ENCODE results near the gene RGS11.

Gene RGS11

GRCh38 chr16:249431-249830 is 26.3 kb downstream of the RGS11 start:
- in situ Hi-C loops (cut with HindIII; ENCODE audit: low sequenced_read_pairs): loop anchor here (5.0 kb wide), 2 partner anchors 38 to 52 kb away; no protein-coding TSS in a partner anchor
- H3K4me3 ChIP-seq (ENCODE audit: low read depth, low read length): no peak overlapping the region
- TF ChIP-seq CTCF (IDR thresholded peaks at IDR 0.05; ENCODE audit: low read depth, low read length, missing control alignments): no peak
- DNase-seq (ENCODE audit: low read depth): no peak

- in situ Hi-C loops (cut with HindIII; ENCODE audit: low sequenced_read_pairs): loop anchor here (5.0 kb wide), 2 partner anchors 40 to 50 kb away; no protein-coding TSS in a partner anchor
- TF ChIP-seq CTCF (IDR thresholded peaks at IDR 0.05; ENCODE audit: low read depth, low read length, missing control alignments): no peak
- H3K4me3 ChIP-seq (ENCODE audit: low read depth, low read length): no peak overlapping the region
- DNase-seq (ENCODE audit: low read depth): no peak
Observed at GRCh38 chr16:247027-247426, 28.7 kb downstream of the RGS11 start.

GRCh38 chr16:245105-245504 is 30.6 kb downstream of the RGS11 start:
- no peak for DNase-seq (ENCODE audit: low read depth)
- in situ Hi-C loops (cut with HindIII; ENCODE audit: low sequenced_read_pairs): loop anchor here (5.0 kb wide), 2 partner anchors 42 to 48 kb away; no protein-coding TSS in a partner anchor
- no peak for TF ChIP-seq CTCF (IDR thresholded peaks at IDR 0.05; ENCODE audit: low read depth, low read length, missing control alignments)
- H3K4me3 ChIP-seq (ENCODE audit: low read depth, low read length): no peak overlapping the region

GRCh38 chr16:243348-243747 is 32.4 kb downstream of the RGS11 start:
- no peak for DNase-seq (ENCODE audit: low read depth)
- no peak for TF ChIP-seq CTCF (IDR thresholded peaks at IDR 0.05; ENCODE audit: low read depth, low read length, missing control alignments)
- no peak overlapping the region for H3K4me3 ChIP-seq (ENCODE audit: low read depth, low read length)
- in situ Hi-C loops (cut with HindIII; ENCODE audit: low sequenced_read_pairs): no loop called here

- H3K4me3 ChIP-seq (ENCODE audit: low read depth, low read length): no peak overlapping the region
- in situ Hi-C loops (cut with HindIII; ENCODE audit: low sequenced_read_pairs): no loop called here
- no peak for DNase-seq (ENCODE audit: low read depth)
- no peak for TF ChIP-seq CTCF (IDR thresholded peaks at IDR 0.05; ENCODE audit: low read depth, low read length, missing control alignments)
Observed at GRCh38 chr16:242281-242680, 33.5 kb downstream of the RGS11 start.

GRCh38 chr16:240559-240958 is 35.2 kb downstream of the RGS11 start:
- no peak for TF ChIP-seq CTCF (IDR thresholded peaks at IDR 0.05; ENCODE audit: low read depth, low read length, missing control alignments)
- no peak for DNase-seq (ENCODE audit: low read depth)
- in situ Hi-C loops (cut with HindIII; ENCODE audit: low sequenced_read_pairs): no loop called here
- no peak overlapping the region for H3K4me3 ChIP-seq (ENCODE audit: low read depth, low read length)

GRCh38 chr16:239948-240277 is 35.8 kb downstream of the RGS11 start:
- H3K4me3 ChIP-seq (ENCODE audit: low read depth, low read length): no peak overlapping the region
- no peak for TF ChIP-seq CTCF (IDR thresholded peaks at IDR 0.05; ENCODE audit: low read depth, low read length, missing control alignments)
- in situ Hi-C loops (cut with HindIII; ENCODE audit: low sequenced_read_pairs): no loop called here
- DNase-seq (ENCODE audit: low read depth): no peak

All from astrocyte of the cerebellum (primary cell).